ENCODE results near the gene KHDRBS1. TPM values are rescaled to one million over a fixed set of nuclear protein-coding genes. Genes with fewer than 3 reads are reported as not detected.
"Not testable (repeated sequence)": the region's sequence is repeated elsewhere in the genome, so short reads cannot be mapped to it uniquely, and the experiment has no call there.

Gene KHDRBS1
- total and polyA plus RNA-seq, 12 donors = 33.2 to 78.3 (median 66.5) TPM

GRCh38 chr1:31989964-31990363, 23.7 kb upstream of the KHDRBS1 start:
- Histone ChIP-seq H3K36me3 (no peaks in the 10 kb centered on the region), H3K9me3 (no peaks in the 10 kb centered on the region), H3K4me3 (no peak overlapping the region), H3K27ac (no peak overlapping the region), H3K4me1 (peaks cover 0 to 12% (median 6%) of the 10 kb centered on the region in 9 donors), H3K27me3 (no peaks in the 10 kb centered on the region)
- DNase-seq (no peak), ATAC-seq (no peak)
- intact Hi-C loops (cut with DNase I) = loop anchor here in 1 of 10 donors (10.0 kb wide), 2 partner anchors 65 to 325 kb away; no protein-coding TSS in a partner anchor
- TF ChIP-seq CTCF (IDR thresholded peaks at IDR 0.05) = no peak
- 93 to 99% methylated on average over 3 of the region's 3 CpGs for WGBS, 2 donors

- no peak for TF ChIP-seq CTCF (IDR thresholded peaks at IDR 0.05)
- DNase-seq (no peak), ATAC-seq (peak in 3 of 8 donors; percentile 47 to 85 (median 61))
- H3K4me3 ChIP-seq = no peak overlapping the region
- H3K36me3 ChIP-seq = no peaks in the 10 kb centered on the region
- H3K9me3 ChIP-seq = no peaks in the 10 kb centered on the region
- peaks cover 0 to 8% (median 0%) of the 10 kb centered on the region in 9 donors for H3K4me1 ChIP-seq
- H3K27ac ChIP-seq = no peak overlapping the region
- H3K27me3 ChIP-seq = no peaks in the 10 kb centered on the region
- intact Hi-C loops (cut with DNase I) = no loop called here
- WGBS, 2 donors = 19 to 34% methylated on average over 1 of the region's 1 CpG
Observed at GRCh38 chr1:31991182-31991581, 22.5 kb upstream of the KHDRBS1 start.

GRCh38 chr1:31995263-31995662, 18.4 kb upstream of the KHDRBS1 start:
- no peak overlapping the region for H3K27ac ChIP-seq
- WGBS, 2 donors = 74 to 76% methylated on average over 3 of the region's 3 CpGs
- H3K4me1 ChIP-seq = peaks cover 0 to 8% (median 0%) of the 10 kb centered on the region in 9 donors
- TF ChIP-seq CTCF (IDR thresholded peaks at IDR 0.05) = no peak
- H3K27me3 ChIP-seq = no peaks in the 10 kb centered on the region
- ATAC-seq = no peak
- H3K4me3 ChIP-seq = no peak overlapping the region
- DNase-seq = no peak
- no peaks in the 10 kb centered on the region for H3K9me3 ChIP-seq
- H3K36me3 ChIP-seq = no peaks in the 10 kb centered on the region
- intact Hi-C loops (cut with DNase I) = no loop called here

- H3K27ac ChIP-seq; H3K4me1 ChIP-seq; H3K36me3 ChIP-seq; intact Hi-C loops (cut with DNase I); ATAC-seq; H3K4me3 ChIP-seq; DNase-seq; H3K9me3 ChIP-seq; H3K27me3 ChIP-seq: not testable (repeated sequence)
- WGBS, 2 donors = 88 to 93% methylated on average over 5 of the region's 5 CpGs
Observed at GRCh38 chr1:31996121-31996520, 17.5 kb upstream of the KHDRBS1 start.

- Histone ChIP-seq H3K27ac (no peak overlapping the region), H3K27me3 (no peaks in the 10 kb centered on the region), H3K36me3 (no peaks in the 10 kb centered on the region), H3K4me3 (no peak overlapping the region), H3K9me3 (no peaks in the 10 kb centered on the region), H3K4me1 (peaks cover 0 to 18% (median 0%) of the 10 kb centered on the region in 9 donors)
- no peak for TF ChIP-seq CTCF (IDR thresholded peaks at IDR 0.05)
- ATAC-seq (no peak), DNase-seq (no peak)
- 88 to 93% methylated on average over 5 of the region's 5 CpGs for WGBS, 2 donors
- intact Hi-C loops (cut with DNase I) = no loop called here
Observed at GRCh38 chr1:32001863-32002262, 11.8 kb upstream of the KHDRBS1 start.

GRCh38 chr1:32002285-32002684, 11.4 kb upstream of the KHDRBS1 start:
- ATAC-seq = not testable (repeated sequence)

More at GRCh38 chr1:32002285-32002684, 11.4 kb upstream of the KHDRBS1 start:
- DNase-seq; H3K4me3 ChIP-seq; intact Hi-C loops (cut with DNase I); H3K27ac ChIP-seq; H3K36me3 ChIP-seq; H3K9me3 ChIP-seq; H3K27me3 ChIP-seq: not testable (repeated sequence)
- peaks cover 0 to 22% (median 0%) of the 10 kb centered on the region in 9 donors for H3K4me1 ChIP-seq
- WGBS, 2 donors = 76 to 79% methylated on average over 4 of the region's 4 CpGs
